ENCODE results near the gene SH3PXD2B. TPM values are rescaled to one million over a fixed set of nuclear protein-coding genes. Genes with fewer than 3 reads are reported as not detected.
A peak's percentile ranks its signal among the peaks of the same experiment; 100 is the strongest.

SH3PXD2B gene
- total and polyA plus RNA-seq, 2 of the 4 experiments (the other 2 are of a cell fraction), result 8.2 to 14.4 TPM

- no peaks in the 10 kb centered on the region for H3K79me1 ChIP-seq (ENCODE audit: low read depth in 1 of 2, low read length in 2 of 2)
- no peak overlapping the region for H3K4me2 ChIP-seq (ENCODE audit: low read depth, low read length)
- ChIA-PET POLR2A (ENCODE audit: unreplicated experiment) (no interaction called here), CTCF (interaction anchor here (0.5 to 1.6 kb wide), 12 partner anchors 8 to 216 kb away, joined by 3 to 11 read pairs (median 4); no protein-coding TSS in a partner anchor)
- no peaks in the 10 kb centered on the region for H3K4me1 ChIP-seq (ENCODE audit: control insufficient read depth, insufficient read depth, low read length)
- H3K36me3 ChIP-seq (ENCODE audit: control insufficient read depth, insufficient read depth, low read length), result no peaks in the 10 kb centered on the region
- no peak overlapping the region for H3K18ac ChIP-seq (ENCODE audit: low read depth, low read length)
- peak; percentile 72 for DNase-seq
- no peak overlapping the region for H2BK5ac ChIP-seq (ENCODE audit: low read depth, low read length, poor library complexity, severe bottlenecking)
- no peak overlapping the region for H3K9ac ChIP-seq (ENCODE audit: low read depth, low read length)
- no peak overlapping the region for H4K8ac ChIP-seq (ENCODE audit: low read depth in 2 of 2, low read length in 2 of 2)
- H2BK120ac ChIP-seq (ENCODE audit: low read depth, low read length), result no peak overlapping the region
- dilution Hi-C loops (cut with HindIII; ENCODE audit: low sequenced_read_pairs, unreplicated experiment), result no loop called here
- no peak overlapping the region; the same call in 1 of the 2 replicates for H3K56ac ChIP-seq (ENCODE audit: extremely low read depth, insufficient read depth, low read length)
- intact Hi-C loops (cut with micrococcal nuclease), result loop anchor here (1.0 to 5.0 kb wide), 2 partner anchors 186 to 381 kb away; no protein-coding TSS in a partner anchor
- in situ Hi-C loops (cut with MboI; ENCODE audit: low sequenced_read_pairs), result loop anchor here (25.0 kb wide), 1 partner anchor 881 kb away; the partner anchor contains the start of gene FGF18
- no peak overlapping the region for H3K27ac ChIP-seq (ENCODE audit: insufficient read depth, low read length)
- no peak overlapping the region for H3K23ac ChIP-seq (ENCODE audit: low read depth, low read length)
- H4K20me1 ChIP-seq (ENCODE audit: insufficient read depth, low read length), result no peaks in the 10 kb centered on the region
- no peak overlapping the region for H2BK20ac ChIP-seq (ENCODE audit: low read depth, low read length)
- no peak overlapping the region for H3K4me3 ChIP-seq (ENCODE audit: insufficient read depth, low read depth, low read length)
- no peak overlapping the region for H2BK15ac ChIP-seq (ENCODE audit: low read depth, low read length)
- H3K27me3 ChIP-seq (ENCODE audit: control insufficient read depth, insufficient read depth, low read length), result 0 out of 2 replicates have a peak, but pooled peaks cover 2% of the 10 kb centered on the region
- BruUV-seq (replicated peaks), result no TSS peak
- no peak overlapping the region for H3K14ac ChIP-seq (replicated peaks; ENCODE audit: low read depth, low read length)
- no peak overlapping the region for H3K4ac ChIP-seq (ENCODE audit: low read depth, low read length)
- no peak overlapping the region for H2AK5ac ChIP-seq (ENCODE audit: low read depth, low read length)
- H3K9me1 ChIP-seq (ENCODE audit: insufficient read depth, low read length), result no peaks in the 10 kb centered on the region
- H4K91ac ChIP-seq (ENCODE audit: insufficient read depth, low read depth, low read length), result no peak overlapping the region
- H2AK9ac ChIP-seq (replicated peaks; ENCODE audit: low read depth, low read length, poor library complexity), result no peak overlapping the region
- H3K9me3 ChIP-seq (ENCODE audit: control insufficient read depth, insufficient read depth, low read length), result no peaks in the 10 kb centered on the region
- H4K5ac ChIP-seq (ENCODE audit: low read depth, low read length), result no peak overlapping the region
- ATAC-seq (ENCODE audit: low read depth), result peak; percentile 100
- no CpG with 5 or more reads among the region's 5 CpGs for WGBS, 2 experiments (ENCODE audit: extremely low coverage in 2 of 2, insufficient read length in 1 of 2)
- H2AFZ ChIP-seq (replicated peaks; ENCODE audit: low read length, poor library complexity), result peak overlapping the region; percentile 76
- TF ChIP-seq USF2 (IDR thresholded peaks at IDR 0.05; ENCODE audit: low read depth, low read length) (no peak), CHD1 (IDR thresholded peaks at IDR 0.05; ENCODE audit: low read depth, low read length) (no peak), RCOR1 (IDR thresholded peaks at IDR 0.05; ENCODE audit: insufficient replicate concordance, low read length) (no peak), ELK1 (IDR thresholded peaks at IDR 0.05; ENCODE audit: borderline replicate concordance, low read depth, low read length) (no peak), RFX5 (IDR thresholded peaks at IDR 0.05; ENCODE audit: low read depth, low read length) (no peak), RAD21 (IDR thresholded peaks at IDR 0.05; ENCODE audit: low read length) (peak; percentile 87), BHLHE40 (IDR thresholded peaks at IDR 0.05; ENCODE audit: low read depth, low read length) (no peak), CEBPB (IDR thresholded peaks at IDR 0.05; ENCODE audit: low read depth, low read length) (no peak), POLR2A (IDR thresholded peaks at IDR 0.05; ENCODE audit: low read depth, low read length) (no peak), CTCF (conservative IDR thresholded peaks at IDR 0.05; ENCODE audit: low read depth, low read length) (peak; percentile 93), MAFK (IDR thresholded peaks at IDR 0.05; ENCODE audit: low read depth, low read length) (peak; percentile 40), MXI1 (IDR thresholded peaks at IDR 0.05; ENCODE audit: borderline replicate concordance, low read depth, low read length) (no peak), FOS (IDR thresholded peaks at IDR 0.05; ENCODE audit: low read depth, low read length) (no peak), SMC3 (IDR thresholded peaks at IDR 0.05; ENCODE audit: low read depth, low read length) (peak; percentile 78), MAZ (IDR thresholded peaks at IDR 0.05; ENCODE audit: borderline replicate concordance, low read depth, low read length) (no peak)
These were observed 161.1 kb downstream of the SH3PXD2B start for GRCh38 chr5:172293054-172293744.

Data from IMR-90 (cell line).